ENCODE results near the gene CDC42BPA.

The CDC42BPA gene

DNA sequence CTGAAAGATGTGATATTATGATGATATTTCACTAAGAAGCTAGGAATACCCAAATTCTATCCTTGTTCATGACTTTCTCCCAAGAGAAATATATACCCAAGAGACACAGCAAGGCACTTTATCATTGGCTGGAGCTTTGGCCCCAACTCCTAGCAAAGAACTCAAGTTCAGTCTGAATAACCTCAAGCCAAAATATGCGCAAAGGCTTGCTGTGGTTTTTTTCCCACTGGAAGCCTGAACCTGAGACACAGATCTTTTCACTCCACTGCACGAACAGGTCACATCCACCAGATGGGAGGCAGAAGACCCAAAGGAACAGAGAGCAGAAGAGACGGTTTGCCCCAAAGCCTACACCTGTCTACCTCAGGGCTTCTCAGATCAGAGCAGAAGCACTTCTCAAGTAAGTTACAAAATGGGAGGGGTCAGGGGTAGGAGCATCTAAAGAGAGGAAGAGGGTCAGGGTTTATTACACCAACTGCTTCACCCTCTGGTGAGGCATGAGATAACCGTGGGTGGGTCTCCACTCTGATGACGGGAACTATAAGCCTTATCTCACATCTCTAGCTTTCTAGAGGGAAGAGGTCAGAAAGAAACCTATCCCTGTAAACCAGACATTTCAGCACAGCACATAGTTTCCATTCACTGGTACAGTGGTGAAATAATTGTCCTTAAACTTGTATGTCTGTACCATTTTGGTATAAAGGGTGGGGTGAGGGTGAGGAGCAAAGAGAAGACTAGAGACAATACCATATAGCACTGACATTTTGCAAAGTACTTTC lies 17.1 kb upstream of the CDC42BPA start:
- no peak for DNase-seq (ENCODE audit: low spot score)

DNA sequence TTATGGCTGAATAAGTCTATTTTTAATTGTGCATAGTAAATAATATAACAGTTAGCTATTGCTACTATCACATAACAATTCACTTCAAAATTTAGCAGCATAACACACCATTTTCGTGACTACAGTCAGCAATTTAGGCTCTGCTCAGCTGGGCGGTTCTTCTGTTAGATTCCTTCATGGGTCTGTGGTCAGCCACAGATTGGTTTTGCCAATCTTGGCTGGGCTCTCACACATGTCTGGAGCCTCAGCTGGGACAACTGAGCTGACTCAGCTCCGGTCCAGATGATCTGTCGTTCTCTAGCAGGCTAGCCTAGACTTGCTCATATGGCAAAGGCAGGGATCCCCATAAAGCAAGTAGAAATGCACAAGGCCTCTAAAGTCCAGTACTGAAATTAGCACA lies 15.1 kb upstream of the CDC42BPA start:
- DNase-seq (ENCODE audit: low spot score) = no peak

DNA sequence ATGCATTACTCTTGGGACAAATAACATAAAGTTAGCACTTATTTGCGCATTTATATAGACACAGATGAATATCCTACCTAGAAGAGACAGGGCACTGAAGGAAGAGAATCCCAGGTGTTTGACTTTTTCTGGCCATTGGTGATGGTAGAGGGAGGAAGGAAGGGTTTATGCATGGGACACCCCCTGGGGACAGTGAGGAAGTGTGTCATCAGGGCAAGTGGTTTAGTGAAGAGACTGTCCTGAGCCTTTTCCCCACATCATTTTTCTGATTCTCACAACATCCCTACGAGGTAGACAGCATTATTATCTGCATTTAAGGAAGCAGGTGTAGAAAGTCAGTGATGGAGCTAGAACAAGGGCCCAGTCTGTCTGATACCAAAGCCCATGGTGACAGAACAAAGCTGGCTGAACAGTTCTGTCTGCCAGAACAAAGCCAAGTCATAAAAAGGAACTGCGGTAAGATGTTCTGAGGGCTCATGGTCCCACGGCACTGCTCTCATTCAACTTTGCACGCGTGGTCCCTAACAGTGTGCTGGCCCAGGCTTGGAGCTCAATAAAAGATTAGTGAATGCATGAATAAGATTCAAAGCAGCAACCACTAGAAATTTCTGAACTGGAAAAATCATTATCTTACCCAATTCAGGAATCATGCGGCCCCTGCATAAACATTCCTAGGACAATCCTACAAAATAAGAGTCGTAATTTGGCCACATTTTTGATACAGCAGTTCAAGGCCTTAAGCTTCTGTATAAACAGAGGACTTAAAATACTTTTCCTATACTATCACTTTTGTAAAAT lies 12.2 kb upstream of the CDC42BPA start:
- DNase-seq (ENCODE audit: low spot score) = no peak

DNA sequence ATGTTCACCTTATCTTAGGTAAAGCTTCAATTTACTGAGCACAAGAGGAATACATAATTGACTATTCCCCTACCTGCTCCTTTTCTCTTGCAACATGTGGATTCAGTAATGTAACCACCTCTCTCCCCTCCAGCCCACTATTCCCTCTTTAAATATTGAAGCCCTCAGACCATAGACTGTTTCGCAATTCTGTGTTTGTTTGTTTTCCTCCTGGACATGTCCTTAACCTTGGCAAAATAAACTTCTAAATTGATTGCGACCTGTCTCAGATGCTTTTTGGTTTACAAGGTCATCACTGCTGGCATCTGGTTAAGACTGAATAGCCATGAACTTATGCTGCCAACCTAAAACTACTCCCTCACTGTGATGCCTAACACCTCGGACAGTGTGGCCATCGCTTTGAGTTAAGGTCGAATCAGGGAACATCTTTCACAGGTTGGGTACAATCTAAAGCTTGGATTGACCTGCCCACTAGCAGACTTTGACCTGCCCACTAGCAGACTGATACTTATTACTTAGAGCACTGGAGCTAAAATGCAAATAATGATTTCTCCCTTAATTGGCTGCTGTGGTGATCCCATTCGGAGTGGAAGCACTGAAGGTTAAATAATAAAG lies 10.2 kb upstream of the CDC42BPA start:
- DNase-seq (ENCODE audit: low spot score) = no peak

DNA sequence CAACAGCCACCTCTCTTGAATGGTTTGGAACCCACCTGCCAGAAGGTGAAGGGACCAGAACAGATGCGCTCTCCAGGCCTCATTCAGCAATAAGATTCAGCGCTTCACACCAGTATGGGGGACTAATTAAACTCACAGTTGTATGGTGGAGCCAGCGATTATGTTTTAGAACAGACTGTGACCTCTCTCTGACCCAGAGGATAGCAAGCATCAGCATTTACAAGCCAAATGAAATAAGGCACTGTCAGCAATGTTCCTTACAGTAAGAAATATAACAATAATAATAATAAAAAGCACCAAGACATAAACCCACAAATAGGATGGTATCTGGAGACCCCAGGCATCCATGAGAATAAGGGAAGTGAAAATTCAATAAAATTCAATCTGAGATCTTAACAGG lies 6.9 kb upstream of the CDC42BPA start:
- DNase-seq (ENCODE audit: low spot score) = no peak

DNA sequence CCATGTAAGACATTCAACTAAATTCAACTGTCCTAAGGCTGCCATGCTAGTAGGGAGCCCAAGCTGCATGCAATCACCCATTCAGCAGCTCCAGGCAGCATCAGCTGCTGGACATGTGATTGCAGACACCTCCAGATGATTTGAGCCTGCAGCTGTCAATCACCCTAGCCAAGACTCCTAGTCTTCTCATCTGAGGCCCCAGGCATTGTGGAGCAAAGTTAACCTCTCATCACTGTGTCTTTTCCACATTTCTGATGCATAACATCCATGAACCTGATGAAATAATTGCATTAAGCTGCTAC lies 5.6 kb upstream of the CDC42BPA start:
- no peak for DNase-seq (ENCODE audit: low spot score)

DNA sequence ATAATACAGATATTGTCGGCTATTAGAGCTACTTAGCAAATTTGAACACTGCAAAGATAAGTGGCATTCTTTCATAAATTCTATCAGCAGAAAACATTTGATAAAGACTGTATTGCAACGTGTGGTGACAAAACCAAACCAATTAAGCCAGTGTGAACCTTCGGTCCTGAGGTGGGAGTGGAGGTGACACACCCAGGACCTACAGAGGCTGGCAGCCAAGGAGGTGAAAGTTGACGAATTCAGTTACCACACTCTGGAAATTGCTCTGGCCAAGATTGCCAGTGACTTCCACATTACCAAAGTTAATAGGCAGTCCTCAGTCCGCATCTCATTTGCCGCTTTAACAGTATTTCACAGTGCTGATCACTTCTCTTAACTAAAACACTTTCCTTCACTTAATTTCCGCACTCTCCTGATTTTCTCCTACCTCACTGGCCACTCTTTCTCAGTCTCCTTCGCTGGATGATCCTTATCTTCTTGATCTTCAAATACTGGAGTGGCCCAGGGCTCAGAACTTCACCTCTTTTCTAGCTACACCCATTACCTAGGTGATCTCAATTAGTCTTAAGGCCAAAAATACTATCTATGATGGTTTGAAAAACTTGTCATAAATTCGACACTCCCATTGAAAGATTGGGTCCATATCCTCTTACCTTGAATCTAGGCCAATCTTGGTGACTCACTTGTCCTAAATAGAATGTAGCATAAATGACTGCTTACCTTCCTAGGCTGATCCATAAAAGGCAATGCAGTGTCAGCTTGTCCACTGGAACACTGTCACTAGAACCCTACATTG lies 5.1 kb upstream of the CDC42BPA start:
- DNase-seq (ENCODE audit: low spot score) = no peak

DNA sequence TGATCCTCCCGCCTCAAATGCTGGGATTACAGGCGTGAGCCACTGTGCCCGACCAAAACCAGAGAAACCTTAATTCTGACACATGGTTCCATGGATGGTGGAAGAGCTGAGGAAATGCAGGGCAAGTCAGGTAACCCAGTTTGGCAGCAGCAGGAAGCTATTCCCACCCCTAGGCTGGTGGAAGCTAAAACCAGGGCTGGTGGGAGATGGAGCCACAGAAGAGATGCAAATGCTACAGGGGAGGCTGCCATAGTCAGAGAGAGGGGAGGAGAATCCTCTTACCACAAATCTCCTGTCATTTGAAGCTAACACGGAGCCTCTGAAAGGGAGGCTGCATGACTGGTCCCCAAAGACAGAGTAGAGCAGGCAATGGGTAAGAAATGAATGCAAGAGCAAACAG lies 4.1 kb upstream of the CDC42BPA start:
- DNase-seq (ENCODE audit: low spot score) = no peak

DNA sequence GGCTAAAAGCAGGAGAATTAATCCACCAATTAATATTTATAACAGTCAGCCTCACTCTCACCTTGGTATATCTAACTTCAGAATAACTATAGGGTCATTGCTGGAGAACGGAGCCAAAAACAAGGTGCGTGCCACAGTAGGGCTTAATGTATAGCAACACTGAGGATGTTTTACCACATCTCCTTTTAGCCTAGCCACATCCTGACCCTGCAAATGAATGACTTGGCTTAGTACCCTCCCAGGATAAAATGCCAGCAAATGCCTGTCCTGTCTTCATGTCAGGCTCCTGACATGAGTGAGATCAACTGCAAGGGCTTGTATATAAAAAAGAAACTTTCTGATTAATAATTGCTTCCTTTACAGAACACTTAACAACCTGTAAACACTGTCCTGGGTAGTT lies 2.7 kb upstream of the CDC42BPA start:
- no peak for DNase-seq (ENCODE audit: low spot score)

DNA sequence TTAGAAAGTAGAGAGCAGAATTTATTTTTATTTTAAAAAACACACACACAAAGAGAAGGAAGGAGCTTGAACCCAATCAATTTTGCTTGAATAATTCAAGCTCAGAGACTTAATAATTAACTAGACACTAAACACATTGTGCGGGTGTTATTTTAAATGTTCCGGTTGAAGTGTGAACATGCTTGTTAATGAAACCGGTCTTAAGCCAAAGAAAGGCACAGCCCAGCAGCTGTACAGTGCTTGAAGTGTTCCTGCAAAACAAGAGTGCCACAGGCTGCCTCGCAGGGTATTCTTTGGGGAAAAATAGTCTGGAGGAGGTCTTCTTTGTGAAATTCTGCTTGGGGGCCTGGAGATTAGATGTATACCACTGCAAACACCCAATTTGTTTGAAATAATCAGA lies 2.2 kb upstream of the CDC42BPA start:
- no peak for DNase-seq (ENCODE audit: low spot score)

DNA sequence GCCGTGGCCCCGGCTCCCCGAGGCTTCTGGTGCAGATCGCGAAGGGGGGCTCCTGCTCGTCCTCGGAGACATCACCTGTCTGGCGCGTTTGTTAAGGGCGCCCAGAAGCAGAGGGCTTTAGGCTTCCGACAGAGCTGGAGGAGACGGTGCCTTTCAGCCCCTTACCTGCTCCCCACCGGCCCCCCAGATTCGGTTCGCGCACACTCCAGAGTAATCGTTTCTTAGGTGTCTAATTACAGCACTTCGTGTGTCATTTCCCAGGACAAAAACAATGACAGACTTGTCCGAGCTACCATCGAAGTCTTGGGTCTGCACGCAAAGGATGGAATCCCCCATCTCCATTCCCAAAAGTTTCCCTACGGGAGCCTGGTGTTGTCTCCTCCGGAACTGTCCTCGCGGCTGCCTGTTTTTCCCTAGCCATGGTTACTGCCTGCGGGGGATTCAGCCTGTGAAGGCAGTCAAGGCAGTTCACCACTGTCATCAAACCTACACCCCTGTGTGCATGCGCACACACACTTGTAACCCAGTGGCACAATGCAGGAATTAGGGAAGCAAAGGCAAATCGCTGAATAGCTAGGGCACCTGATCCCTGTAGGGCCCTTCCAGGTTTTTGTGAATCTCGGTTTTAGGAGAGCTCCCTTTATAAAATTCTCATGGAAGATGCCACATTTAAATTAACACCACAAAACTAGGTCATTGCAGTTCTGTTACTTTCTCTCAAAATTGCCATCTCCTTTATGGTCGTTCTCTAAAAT lies 738 bp upstream of the CDC42BPA start:
- no peak for DNase-seq (ENCODE audit: low spot score)

DNA sequence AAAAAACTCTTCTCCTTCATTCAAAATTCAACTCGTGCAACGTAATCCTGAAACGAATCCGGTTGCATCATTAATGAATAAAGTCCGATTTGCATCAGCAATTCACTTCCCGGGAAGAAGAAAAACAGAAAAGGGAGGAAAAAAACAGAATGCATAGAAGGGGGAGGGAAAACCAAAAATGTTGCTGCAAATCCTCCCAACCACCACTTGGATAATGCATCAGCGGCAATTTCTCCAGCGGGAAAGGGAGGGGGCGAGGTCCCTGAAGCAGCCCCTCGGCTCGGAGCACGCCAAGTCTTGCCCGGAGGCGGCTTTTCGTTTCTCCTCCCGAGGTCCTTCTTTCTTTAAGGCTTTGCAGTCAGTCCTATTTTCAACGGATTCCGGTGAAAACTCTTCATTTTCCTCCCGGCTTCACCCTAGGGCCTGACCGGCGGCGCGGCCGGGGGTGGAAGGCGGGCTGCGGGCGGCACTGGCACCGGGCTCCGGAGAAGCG lies 723 bp downstream of the CDC42BPA start:
- no peak for DNase-seq (ENCODE audit: low spot score)

DNA sequence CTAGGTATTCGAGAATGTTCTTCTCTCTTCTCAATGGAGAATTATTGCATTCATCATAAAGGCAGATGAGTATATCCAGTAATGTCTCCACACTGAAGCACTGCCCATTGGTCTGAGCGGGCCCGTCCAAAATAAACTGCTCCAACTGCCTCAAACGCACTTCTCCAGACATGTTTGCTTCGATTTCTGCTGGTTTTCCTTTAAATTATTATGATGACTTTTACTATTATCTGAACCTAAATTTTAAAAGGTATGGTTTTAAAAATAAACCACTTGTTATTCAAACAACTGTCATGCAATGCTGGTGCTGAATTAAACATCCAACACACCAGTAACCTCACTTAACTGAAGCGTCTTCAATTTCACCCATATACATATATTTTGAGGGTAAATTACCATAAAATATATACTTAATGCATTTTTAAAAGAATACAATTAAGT lies 1.3 kb downstream of the CDC42BPA start:
- no peak for DNase-seq (ENCODE audit: low spot score)

DNA sequence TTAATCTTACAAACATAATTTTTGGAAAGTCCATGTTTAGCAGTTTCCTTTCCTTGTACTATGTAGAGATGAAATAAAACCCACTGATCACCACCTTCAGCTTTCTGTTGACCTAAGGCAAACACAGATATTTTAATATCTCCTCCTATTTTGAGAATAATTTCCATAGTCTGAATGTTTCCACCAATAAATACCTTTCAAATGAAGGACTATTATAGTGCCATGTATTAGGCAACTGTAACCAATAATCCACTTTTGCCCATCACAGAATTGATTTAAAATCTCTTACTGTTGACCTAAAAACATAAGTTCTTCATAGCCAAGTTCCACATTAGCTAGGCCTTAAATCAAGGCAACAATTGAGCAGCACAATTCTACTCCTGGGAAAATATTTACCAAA lies 1.8 kb downstream of the CDC42BPA start:
- no peak for DNase-seq (ENCODE audit: low spot score)

DNA sequence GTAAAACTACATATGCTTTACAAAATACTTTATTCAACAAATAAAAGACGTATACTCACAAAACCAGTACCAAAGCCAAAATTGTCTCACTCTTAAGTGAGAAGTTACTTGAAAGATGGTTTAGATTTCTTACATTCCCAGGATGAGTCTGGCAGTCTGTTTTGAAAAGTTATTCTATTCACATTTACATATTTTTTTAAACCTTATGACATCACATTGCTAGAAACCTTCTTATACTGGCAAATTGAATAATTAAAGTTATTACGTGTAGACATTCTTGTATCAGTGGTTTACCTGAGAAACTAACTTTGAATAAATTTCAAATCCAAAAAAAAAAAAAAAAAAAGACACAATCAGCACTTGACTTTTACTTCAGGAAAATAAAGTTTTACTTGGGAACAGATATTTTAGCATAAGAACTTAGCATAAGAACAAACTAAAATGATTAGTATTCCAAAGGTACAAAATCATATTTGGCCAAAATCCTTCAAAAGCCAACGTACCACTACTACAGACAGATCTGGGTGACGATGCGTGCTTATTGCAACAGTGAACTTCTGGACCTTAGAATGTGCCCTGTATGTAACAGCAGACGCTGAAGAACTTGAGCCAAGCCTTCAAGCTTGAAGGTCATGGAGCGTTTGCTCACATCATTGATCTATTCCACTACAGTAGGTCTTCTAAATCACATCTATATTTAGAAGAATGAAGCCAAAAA lies 2.5 kb downstream of the CDC42BPA start:
- no peak for DNase-seq (ENCODE audit: low spot score)

DNA sequence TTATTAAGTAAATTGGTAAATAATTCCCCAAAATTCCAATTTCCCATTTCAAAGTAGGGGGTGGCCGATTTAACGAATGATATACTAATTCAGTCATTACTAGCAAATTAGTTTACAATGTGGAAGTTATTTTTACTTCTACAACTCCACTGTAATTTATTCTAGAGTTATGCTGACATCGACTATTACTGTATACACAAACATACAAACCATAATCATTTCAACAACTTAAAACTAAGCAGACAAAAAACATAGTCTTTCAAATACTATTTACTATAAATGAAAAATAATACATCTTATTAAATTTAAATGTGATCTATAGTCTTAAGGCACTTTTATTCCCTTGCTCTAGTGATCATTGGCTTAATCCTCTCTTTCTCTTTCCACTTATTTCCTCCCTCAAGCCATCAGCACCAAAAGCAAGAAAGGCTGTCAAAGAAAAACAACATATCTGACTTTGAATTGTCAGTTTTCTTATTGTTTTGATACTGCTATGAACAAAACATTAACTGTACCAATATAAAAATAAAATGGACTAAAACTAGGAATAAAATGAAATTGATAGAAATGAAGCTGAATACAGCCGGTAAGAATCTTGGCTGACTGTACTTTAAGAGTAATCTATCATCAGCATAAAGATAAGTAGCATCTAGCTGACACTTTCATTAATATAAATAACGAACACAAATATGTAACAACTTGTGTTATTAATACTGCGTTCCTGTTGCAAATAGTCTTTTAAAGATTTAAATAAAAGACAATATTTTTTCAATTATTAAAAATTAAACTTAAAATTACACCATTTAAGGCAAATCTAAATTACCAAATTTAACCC lies 4.1 kb downstream of the CDC42BPA start:
- no peak for DNase-seq (ENCODE audit: low spot score)

DNA sequence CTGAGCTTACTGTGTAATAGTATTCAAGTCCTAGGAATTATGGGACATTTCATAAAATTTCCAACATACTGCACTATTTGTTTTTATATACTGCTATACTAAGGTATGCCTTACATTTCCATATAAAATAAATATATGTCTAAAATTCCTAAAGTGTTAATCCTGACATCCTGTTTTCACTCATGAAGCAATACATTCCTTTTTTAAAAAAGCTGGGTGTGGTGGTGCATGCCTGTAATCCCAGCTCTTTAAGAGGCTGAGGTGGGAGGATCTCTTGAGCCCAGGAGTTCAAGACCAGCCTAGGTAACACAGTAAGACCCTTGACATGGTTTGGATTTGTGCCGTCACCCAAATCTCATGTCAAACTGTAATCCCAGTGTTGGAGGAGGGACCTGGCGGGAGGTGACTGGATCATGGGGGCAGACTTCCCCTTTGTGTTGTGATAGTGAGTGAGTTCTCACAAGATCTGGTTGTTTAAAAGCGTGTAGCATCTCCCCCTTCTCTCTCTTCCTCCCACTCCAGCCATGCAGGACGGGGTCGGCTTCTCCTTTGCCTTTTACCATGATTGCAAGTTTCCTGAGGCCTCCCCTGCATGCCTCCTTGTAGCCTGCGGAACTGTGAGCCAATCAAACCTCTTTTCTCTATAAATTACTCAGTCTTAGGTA lies 5.8 kb downstream of the CDC42BPA start:
- no peak for DNase-seq (ENCODE audit: low spot score)

DNA sequence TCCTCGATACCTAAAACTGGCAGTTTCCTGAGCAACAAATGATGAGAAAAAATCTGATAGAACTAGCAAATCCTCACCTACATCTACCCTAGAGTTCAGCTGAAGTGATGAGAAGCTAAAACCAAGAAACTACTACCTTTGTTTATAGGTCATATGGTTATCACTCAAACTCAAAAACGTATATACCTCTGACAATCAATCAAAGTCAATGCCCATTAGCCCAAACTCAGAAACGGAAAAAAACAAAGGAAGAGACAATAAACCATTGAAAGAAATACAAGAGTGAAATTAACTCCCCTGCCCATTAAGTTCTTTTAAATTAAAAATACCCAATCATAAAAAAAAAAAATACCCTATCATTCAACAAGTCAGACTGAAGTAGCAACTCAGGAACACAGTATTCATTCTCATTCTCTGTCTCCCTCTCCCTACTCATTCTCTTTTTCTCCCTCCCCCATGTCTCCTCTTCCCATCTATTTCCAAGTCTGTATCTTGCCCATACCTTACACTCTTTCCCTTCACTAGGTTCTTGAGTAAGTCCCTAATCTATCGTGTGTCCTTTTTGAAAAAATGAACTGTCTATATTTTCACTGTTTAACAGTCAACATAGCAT lies 6.8 kb downstream of the CDC42BPA start:
- no peak for DNase-seq (ENCODE audit: low spot score)
